GM19452 (cell line): ENCODE results near the gene GNG7.

Experiments used
- ATAC-seq: cut with Tn5 transposase; IDR thresholded peaks from one replicate; pipeline ENCODE4 v1.9.1; 2021; ENCODE audit not compliant: unreplicated experiment

The GNG7 gene

GRCh38 chr19:2492870-2493269 lies 209.6 kb downstream of the GNG7 start:
- ATAC-seq = no peak

GRCh38 chr19:2491130-2491801 lies 211.2 kb downstream of the GNG7 start:
- ATAC-seq = no peak

- no peak for ATAC-seq
These were observed 211.8 kb downstream of the GNG7 start for GRCh38 chr19:2490659-2491058.

- no peak for ATAC-seq
These were observed 213.4 kb downstream of the GNG7 start for GRCh38 chr19:2488942-2489731.

GRCh38 chr19:2488405-2488941 lies 214.0 kb downstream of the GNG7 start:
- ATAC-seq = no peak

GRCh38 chr19:2487842-2488241 lies 214.7 kb downstream of the GNG7 start:
- ATAC-seq = no peak

- no peak for ATAC-seq
These were observed 215.4 kb downstream of the GNG7 start for GRCh38 chr19:2487090-2487489.

GRCh38 chr19:2485428-2485827 lies 217.1 kb downstream of the GNG7 start:
- ATAC-seq = no peak

- no peak for ATAC-seq
These were observed 218.1 kb downstream of the GNG7 start for GRCh38 chr19:2484178-2484937.

GRCh38 chr19:2483484-2484151 lies 218.9 kb downstream of the GNG7 start:
- ATAC-seq = no peak

GRCh38 chr19:2483084-2483483 lies 219.4 kb downstream of the GNG7 start:
- no peak for ATAC-seq

- ATAC-seq = no peak
These were observed 220.0 kb downstream of the GNG7 start for GRCh38 chr19:2482354-2483038.

GRCh38 chr19:2481466-2481865 lies 221.0 kb downstream of the GNG7 start:
- no peak for ATAC-seq

- ATAC-seq = no peak
These were observed 222.8 kb downstream of the GNG7 start for GRCh38 chr19:2479556-2480194.

- ATAC-seq = no peak
These were observed 223.5 kb downstream of the GNG7 start for GRCh38 chr19:2478756-2479555.

- ATAC-seq = no peak
These were observed 224.2 kb downstream of the GNG7 start for GRCh38 chr19:2478278-2478755.

GRCh38 chr19:2477732-2478191 lies 224.7 kb downstream of the GNG7 start:
- ATAC-seq = no peak

GRCh38 chr19:2477141-2477710 lies 225.3 kb downstream of the GNG7 start:
- ATAC-seq = no peak
